GM13977 (cell line): ENCODE measurements around the gene ZCCHC18.

Experiments
- DNase-seq: peaks from one replicate; pipeline ENCODE4 v3.0.0; 2012; ENCODE audit warnings: low spot score
- in situ Hi-C: fragments of 300-500 bp; cut with MboI; formaldehyde crosslinking; loops from one replicate; pipeline ENCODE4 v1.12.0; 2022; ENCODE audit warnings: low sequenced_read_pairs, low pct_unique_long_range_greater_than_20kb, mixed read lengths, inconsistent platforms; ENCODE audit not compliant: unreplicated experiment
- TF ChIP-seq, protein P1 (sequence below): IDR thresholded peaks from 2 replicates; pipeline ENCODE4 v1.5.1; 2012; ENCODE audit warnings: mild to moderate bottlenecking, control low read depth; ENCODE audit not compliant: insufficient read depth; ENCODE audit errors: extremely low read depth, missing control alignments

ZCCHC18 gene

DNA sequence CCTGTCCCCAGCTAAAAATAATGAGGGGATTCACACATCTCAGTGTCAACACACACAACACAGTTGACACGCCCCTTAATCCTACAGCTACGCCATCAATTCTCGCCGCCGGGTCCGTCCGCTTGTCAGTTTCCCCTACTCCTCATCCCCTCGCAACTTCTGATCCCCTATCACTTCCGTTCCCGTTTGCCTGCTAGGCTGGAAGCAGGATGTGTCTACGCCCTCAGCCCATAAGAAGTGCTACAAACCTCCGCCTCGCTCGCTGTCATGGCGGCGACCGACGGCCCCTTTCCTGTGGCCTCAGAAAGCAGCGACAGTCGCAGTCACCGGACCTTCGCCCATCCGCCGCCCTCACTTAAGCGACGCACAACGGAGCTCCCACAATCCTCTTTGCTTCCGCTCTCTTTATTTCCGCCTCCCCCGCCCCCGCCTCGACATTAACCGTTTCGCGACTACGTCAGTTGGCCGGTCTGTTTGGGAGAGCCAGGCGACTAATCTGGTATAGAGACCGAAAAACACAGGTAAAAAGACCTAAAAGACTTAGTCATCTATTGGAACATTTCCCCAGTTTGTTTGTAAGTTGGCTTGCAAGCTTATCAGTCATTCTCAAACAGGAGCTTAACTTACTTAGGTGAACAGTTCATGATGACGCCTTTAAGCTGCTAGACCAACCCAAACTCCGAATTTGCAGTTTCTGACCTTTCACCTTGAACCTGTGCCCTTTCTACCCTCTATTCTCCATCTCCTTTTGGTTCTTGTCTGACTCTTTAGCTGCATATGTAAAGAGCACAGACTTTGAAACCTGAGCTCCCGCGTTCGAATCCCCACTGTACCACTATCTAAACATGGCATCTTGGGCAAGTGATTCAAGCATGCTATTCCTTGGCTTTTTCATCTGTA is 44.6 kb downstream of the ZCCHC18 start, which contains the start of gene SLC25A53:
Gene SLC25A53 (minus strand): TSS at position 380 of the 900 bp plus-strand sequence. CDS start 51,752 bp downstream, outside the sequence.
- TF ChIP-seq, protein P1, sequence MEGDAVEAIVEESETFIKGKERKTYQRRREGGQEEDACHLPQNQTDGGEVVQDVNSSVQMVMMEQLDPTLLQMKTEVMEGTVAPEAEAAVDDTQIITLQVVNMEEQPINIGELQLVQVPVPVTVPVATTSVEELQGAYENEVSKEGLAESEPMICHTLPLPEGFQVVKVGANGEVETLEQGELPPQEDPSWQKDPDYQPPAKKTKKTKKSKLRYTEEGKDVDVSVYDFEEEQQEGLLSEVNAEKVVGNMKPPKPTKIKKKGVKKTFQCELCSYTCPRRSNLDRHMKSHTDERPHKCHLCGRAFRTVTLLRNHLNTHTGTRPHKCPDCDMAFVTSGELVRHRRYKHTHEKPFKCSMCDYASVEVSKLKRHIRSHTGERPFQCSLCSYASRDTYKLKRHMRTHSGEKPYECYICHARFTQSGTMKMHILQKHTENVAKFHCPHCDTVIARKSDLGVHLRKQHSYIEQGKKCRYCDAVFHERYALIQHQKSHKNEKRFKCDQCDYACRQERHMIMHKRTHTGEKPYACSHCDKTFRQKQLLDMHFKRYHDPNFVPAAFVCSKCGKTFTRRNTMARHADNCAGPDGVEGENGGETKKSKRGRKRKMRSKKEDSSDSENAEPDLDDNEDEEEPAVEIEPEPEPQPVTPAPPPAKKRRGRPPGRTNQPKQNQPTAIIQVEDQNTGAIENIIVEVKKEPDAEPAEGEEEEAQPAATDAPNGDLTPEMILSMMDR, result no peak
- in situ Hi-C loops, result no loop called here
- DNase-seq, result peak; percentile 50
